Right lobe of liver (tissue), 6 donors: Measurements from ENCODE around the gene AGPAT2. TPM values are rescaled to one million over a fixed set of nuclear protein-coding genes. Genes with fewer than 3 reads are reported as not detected.

Source experiments
- ATAC-seq, 4 donors: fragments of 200-7000 bp; cut with Tn5 transposase; one replicate each; pipeline ENCODE4 v1.9.1; 2020; ENCODE audit warnings: mild to moderate bottlenecking in 4 of 4, moderate library complexity in 4 of 4
- DNase-seq, 3 donors: peaks; one replicate each; pipeline ENCODE4 v3.0.0-alpha.2; 2020
- H3K27ac ChIP-seq, 3 donors: fragments of 200-600 bp; one replicate each; pipeline ENCODE4 v1.8.0; 2022
- H3K27me3 ChIP-seq, 2 donors: fragments of 200-600 bp; one replicate each; pipeline ENCODE4 v1.8.0; 2022
- H3K36me3 ChIP-seq, 4 donors: fragments of 200-600 bp; sonication (generic) in 1 of 4; one replicate each; pipeline versions ENCODE4 v1.5.1 to v1.8.0; 2017 to 2022; ENCODE audit warnings: control low read depth in 1 of 4
- H3K4me1 ChIP-seq, 4 donors: fragments of 200-600 bp; sonication (generic) in 1 of 4; one replicate each; pipeline versions ENCODE4 v1.5.1 to v1.8.0; 2017 to 2022; ENCODE audit warnings: control low read depth in 1 of 4
- H3K4me3 ChIP-seq, 3 donors: fragments of 200-600 bp; one replicate each; pipeline ENCODE4 v1.8.0; 2022
- H3K9me3 ChIP-seq, 4 donors: fragments of 200-600 bp; sonication (generic) in 1 of 4; one replicate each; pipeline versions ENCODE4 v1.5.1 to v1.8.0; 2017 to 2022; ENCODE audit warnings: control low read depth in 1 of 4
- CTCF ChIP-seq, 4 donors: fragments of 200-600 bp in 3 of 4; fragments of 450-650 bp in 1 of 4; IDR thresholded peaks; one replicate each; pipeline versions ENCODE4 v1.5.1 to v1.8.0; 2016 to 2022; ENCODE audit warnings: antibody characterized with exemption in 4 of 4, mild to moderate bottlenecking in 2 of 4
- POLR2A ChIP-seq: fragments of 450-650 bp; IDR thresholded peaks from one replicate; pipeline ENCODE4 v1.6.1; 2017; ENCODE audit warnings: antibody characterized with exemption, mild to moderate bottlenecking
- WGBS: methylation state at CpG from one replicate; pipeline ENCODE4 v1.1.6; 2018; ENCODE audit warnings: low coverage, low lambda C conversion rate; ENCODE audit not compliant: insufficient coverage; ENCODE audit errors: missing lambda C conversion rate; 5-methylcytosine and 5-hydroxymethylcytosine counted together
- intact Hi-C, 2 donors: fragments of 100-400 bp; cut with DNase I; formaldehyde crosslinking; loops; one replicate each; pipeline versions ENCODE4 v1.11.2 to v1.14.1; 2022
- total RNA-seq, 6 experiments: library from RNA; depleted of rRNA in 2 of 6; stranded (reverse); fragments of >200 nt in 2 of 6; fragmentation: NEBNext Ultra II Directional in 3 of 6; extraction: Animal tissue kit (Norgen Biotek cat#: 25700) in 3 of 6; gene quantifications; one replicate each; pipeline versions ENCODE4 v1.1.0 to v1.2.4, GENCODE V29; 2016 to 2023
- donor health status: DM: no; HTN: yes; CAD: no.
- donor health status: DM: no; HTN: no; CAD: no.
- donor health status: DM: no; HTN: no; CAD: no.
- donor health status: DM: no; HTN: yes; CAD: no.
- donor health status: DM: no; HTN: yes; CAD: no.

AGPAT2 gene
- total RNA-seq, 6 experiments from 2014 or later, result 117 to 379 (median 184) TPM

GRCh38 chr9:136710543-136710942 lies 23.3 kb upstream of the AGPAT2 start:
- Histone ChIP-seq H3K4me3 (no peak overlapping the region), H3K9me3 (no peaks in the 10 kb centered on the region), H3K36me3 (no peaks in the 10 kb centered on the region), H3K27me3 (no peaks in the 10 kb centered on the region), H3K27ac (no peak overlapping the region), H3K4me1 (peaks cover 0 to 12% (median 2%) of the 10 kb centered on the region in 4 donors)
- 81% methylated on average over 5 of the region's 7 CpGs for WGBS
- TF ChIP-seq POLR2A (no peak), CTCF (IDR thresholded peaks at IDR 0.05) (no peak)
- ATAC-seq (no peak), DNase-seq (no peak)
- intact Hi-C loops, result no loop called here

- intact Hi-C loops, result no loop called here
These were observed 22.3 kb upstream of the AGPAT2 start for GRCh38 chr9:136709454-136710109.

GRCh38 chr9:136707849-136708517 lies 20.7 kb upstream of the AGPAT2 start:
- no peak overlapping the region for H3K4me3 ChIP-seq
- H3K36me3 ChIP-seq, result no peaks in the 10 kb centered on the region
- DNase-seq, result no peak
- H3K27ac ChIP-seq, result no peak overlapping the region
- no peak for TF ChIP-seq POLR2A
- no peak for TF ChIP-seq CTCF (IDR thresholded peaks at IDR 0.05)
- H3K27me3 ChIP-seq, result no peaks in the 10 kb centered on the region
- intact Hi-C loops, result no loop called here
- peaks cover 0 to 11% (median 2%) of the 10 kb centered on the region in 4 donors for H3K4me1 ChIP-seq
- no peak for ATAC-seq
- no peaks in the 10 kb centered on the region for H3K9me3 ChIP-seq
- 83% methylated on average over 7 of the region's 22 CpGs for WGBS

More at GRCh38 chr9:136709454-136710109, 22.3 kb upstream of the AGPAT2 start:
- ATAC-seq (no peak), DNase-seq (peak in 1 of 3 donors; percentile 56)
- 84% methylated on average over 7 of the region's 24 CpGs for WGBS
- TF ChIP-seq POLR2A (no peak), CTCF (IDR thresholded peaks at IDR 0.05) (no peak)
- H3K27ac ChIP-seq, result no peak overlapping the region
- no peaks in the 10 kb centered on the region for H3K9me3 ChIP-seq
- no peaks in the 10 kb centered on the region for H3K36me3 ChIP-seq
- H3K4me3 ChIP-seq, result no peak overlapping the region
- peaks cover 0 to 12% (median 2%) of the 10 kb centered on the region in 4 donors for H3K4me1 ChIP-seq
- H3K27me3 ChIP-seq, result no peaks in the 10 kb centered on the region

GRCh38 chr9:136707011-136707410 lies 19.8 kb upstream of the AGPAT2 start:
- WGBS, result no CpG with 5 or more reads among the region's 7 CpGs
- no peaks in the 10 kb centered on the region for H3K36me3 ChIP-seq
- TF ChIP-seq CTCF (IDR thresholded peaks at IDR 0.05), result no peak
- no peak for TF ChIP-seq POLR2A
- H3K9me3 ChIP-seq, result no peaks in the 10 kb centered on the region
- intact Hi-C loops, result no loop called here
- H3K27ac ChIP-seq, result no peak overlapping the region
- H3K27me3 ChIP-seq, result no peaks in the 10 kb centered on the region
- peaks cover 0 to 7% (median 2%) of the 10 kb centered on the region in 4 donors for H3K4me1 ChIP-seq
- no peak for ATAC-seq
- no peak for DNase-seq
- H3K4me3 ChIP-seq, result no peak overlapping the region
